GM23248 (cell line): ENCODE measurements around the gene MAFB.

Experiments used
- EZH2 ChIP-seq: fragments of 200-600 bp; sonication (generic); IDR thresholded peaks from 2 replicates; pipeline ENCODE4 v1.6.1; 2018; ENCODE audit warnings: antibody characterized with exemption, mild to moderate bottlenecking; ENCODE audit not compliant: insufficient read depth, poor library complexity, severe bottlenecking
- EZH2phosphoT487 ChIP-seq: fragments of 200-600 bp; sonication (generic); IDR thresholded peaks from 2 replicates; pipeline ENCODE4 v1.6.1; 2018; ENCODE audit warnings: antibody characterized with exemption, moderate library complexity, mild to moderate bottlenecking, low read depth; ENCODE audit not compliant: insufficient read depth

GRCh38 chr20:40643891-40644290 lies 45.1 kb downstream of the MAFB start:
- TF ChIP-seq EZH2 (no peak), EZH2phosphoT487 (no peak)
